HS-5 (cell line): ENCODE measurements around the gene NELL2.
"Not testable (repeated sequence)": the region's sequence is repeated elsewhere in the genome, so short reads cannot be mapped to it uniquely, and the experiment has no call there.

ENCODE experiments used
- DNase-seq: peaks from one replicate; pipeline ENCODE4 v3.0.0-alpha.2; 2012; ENCODE audit warnings: low read depth

NELL2 gene

DNA sequence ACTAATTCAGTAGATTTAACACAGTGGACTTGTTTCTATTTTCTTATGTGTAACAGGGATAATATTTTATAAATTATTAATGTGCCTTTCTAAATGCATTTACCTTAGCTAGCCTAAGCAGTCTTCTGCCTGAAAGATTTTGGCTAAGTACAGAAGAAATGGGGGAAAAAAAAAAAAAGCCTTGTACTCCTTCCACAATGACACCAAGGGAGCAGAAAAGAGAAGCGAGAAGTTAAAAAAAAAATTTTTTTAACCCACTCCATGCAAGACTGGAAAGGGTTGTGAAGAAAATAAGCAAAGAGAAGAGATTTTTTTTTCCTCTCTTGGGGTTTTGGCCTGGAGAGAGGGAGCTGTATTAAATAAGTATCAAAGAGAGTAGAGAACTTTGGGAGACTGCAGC is 28.7 kb downstream of the NELL2 start:
- no peak for DNase-seq

- DNase-seq = no peak
Observed at GRCh38 chr12:44846826-44847225, 29.3 kb downstream of the NELL2 start.

DNA sequence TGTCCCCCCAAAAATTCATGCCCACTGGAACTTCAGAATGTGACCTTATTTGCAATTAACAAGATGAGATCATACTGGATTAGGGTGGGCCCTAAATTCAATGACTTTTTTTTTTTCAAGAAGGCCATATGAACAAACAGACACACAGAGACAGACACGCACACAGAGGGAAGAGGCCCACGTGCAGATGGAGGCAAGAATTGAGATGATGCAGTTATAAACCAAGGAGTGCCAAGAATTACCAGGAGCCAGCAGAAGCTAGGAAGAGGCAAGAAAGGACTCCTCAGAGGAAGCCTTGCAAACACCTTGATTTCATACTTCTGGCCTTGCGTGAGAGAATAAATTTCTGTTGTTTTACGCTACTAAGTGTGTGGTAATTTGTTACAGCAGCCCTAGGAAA is 33.4 kb downstream of the NELL2 start:
- DNase-seq = no peak

DNA sequence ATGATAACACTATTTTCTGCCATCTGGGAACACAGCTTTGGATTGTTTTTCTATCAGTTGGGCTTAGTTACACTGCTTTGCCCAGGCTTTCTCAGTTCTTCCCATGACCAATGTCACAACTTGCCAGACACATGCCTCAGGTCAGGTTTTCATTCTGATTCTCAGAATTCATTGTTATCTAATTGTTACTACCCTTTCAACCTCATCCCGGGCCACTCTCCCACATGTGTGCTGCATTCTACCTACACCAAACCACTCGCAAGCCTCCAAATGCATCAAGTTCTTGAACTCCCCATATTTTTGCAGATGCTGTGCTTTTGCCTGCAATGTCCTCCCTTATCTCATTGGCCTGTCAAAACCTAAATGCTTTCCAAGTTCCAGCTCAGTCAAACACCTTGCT is 36.3 kb downstream of the NELL2 start:
- DNase-seq = no peak

DNA sequence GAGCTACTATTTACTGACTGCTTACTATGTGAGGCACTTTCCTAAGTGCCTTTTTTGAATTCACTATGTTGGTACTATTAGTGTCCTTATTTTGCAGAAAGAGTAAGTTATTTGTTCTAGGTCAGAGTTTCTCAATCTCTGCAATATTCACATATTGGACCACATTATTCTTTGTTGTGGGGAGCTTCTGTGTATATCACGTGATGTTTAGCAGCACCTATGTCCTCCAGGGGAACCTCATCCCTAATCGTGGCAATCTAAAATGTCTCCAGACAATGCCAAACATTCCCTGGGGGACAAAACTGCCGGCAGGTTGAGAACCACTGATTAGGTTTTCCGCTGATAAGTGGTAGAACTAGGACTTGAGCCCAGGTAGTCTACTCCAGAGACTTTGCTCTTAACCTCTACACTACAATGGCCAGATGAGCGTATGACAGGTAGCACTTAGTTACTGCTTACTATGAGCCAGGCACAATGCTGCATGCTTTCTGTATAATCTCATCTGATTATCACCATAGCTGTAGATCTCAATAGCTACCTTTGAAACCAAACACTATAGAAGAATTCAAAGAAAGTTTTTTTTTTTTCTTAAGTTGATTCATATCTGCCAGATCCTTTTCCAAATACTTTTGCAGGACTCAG is 38.9 kb downstream of the NELL2 start:
- DNase-seq = no peak

DNA sequence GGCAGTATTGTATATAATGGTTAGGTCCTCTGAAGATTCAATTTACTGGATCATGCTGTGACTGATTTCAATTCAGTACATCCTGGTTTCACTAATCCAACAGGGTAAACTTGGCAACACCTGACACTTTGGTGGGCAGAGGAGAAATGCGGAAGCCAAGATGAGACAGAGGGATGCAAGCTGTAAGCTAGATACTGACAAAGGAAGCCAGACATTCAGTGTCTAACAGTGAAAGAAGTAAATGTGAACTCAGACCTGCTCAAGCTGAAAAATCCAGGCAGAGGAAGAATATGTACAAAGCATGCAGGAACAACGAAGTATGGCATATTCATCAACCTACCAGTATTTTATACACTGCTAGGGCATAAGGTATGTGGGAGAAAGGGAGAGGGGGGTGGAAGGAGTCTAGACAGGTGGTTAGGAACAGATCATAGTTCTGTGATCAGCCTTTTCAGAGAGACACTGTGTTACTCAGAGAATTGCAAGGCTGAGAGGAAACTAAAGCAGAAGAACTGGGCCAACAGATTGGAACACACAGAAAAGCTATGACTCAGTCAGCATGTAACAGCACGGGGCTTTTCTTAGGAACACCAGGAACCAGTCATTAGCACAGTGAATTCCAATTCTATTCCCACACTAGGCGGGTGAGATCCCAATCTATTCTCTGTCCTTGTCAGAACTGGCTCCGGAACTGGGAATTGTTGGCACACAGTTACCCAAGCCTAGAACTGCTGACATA is 40.3 kb downstream of the NELL2 start:
- DNase-seq = no peak

- DNase-seq = not testable (repeated sequence)
Observed at GRCh38 chr12:44834996-44835395, 41.1 kb downstream of the NELL2 start.

DNA sequence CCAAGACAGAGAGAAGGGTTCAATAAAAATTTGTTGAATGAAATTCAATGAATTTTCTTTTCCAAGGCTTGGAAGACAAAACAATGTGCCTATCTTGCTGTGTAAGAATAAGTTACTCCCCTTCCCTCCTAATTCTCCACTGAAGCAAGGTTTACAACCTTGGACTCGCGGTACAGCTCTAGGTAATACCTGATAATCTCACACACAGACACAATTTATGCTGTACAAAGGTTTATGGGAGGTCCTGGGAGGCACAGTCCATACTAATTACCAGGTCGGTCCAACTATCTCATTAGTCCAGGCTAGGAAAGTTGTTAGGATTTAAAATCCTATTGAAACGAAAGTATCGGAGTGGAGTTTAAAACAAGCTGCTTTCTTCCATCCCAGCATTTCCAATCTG is 42.6 kb downstream of the NELL2 start:
- no peak for DNase-seq

- DNase-seq = no peak
Observed at GRCh38 chr12:44830566-44831055, 45.5 kb downstream of the NELL2 start.

DNA sequence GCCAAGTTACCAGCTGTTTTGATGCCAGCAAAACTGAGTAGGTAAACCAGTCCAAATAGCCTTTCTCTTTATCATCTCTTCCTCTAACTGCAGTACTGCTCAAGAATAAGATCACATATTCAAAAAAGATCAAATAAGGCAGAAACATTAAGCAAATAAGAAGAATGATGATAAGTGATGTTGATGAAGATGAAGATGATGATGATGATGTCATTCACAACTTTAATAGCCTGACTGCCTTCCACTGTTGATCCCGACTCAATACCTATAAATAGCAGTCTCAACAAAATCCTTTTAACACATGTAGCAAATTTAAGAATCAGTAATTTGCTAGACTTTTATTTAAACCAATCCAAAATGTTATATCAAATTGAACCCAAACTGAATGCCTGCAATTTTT is 47.1 kb downstream of the NELL2 start:
- DNase-seq = no peak

DNA sequence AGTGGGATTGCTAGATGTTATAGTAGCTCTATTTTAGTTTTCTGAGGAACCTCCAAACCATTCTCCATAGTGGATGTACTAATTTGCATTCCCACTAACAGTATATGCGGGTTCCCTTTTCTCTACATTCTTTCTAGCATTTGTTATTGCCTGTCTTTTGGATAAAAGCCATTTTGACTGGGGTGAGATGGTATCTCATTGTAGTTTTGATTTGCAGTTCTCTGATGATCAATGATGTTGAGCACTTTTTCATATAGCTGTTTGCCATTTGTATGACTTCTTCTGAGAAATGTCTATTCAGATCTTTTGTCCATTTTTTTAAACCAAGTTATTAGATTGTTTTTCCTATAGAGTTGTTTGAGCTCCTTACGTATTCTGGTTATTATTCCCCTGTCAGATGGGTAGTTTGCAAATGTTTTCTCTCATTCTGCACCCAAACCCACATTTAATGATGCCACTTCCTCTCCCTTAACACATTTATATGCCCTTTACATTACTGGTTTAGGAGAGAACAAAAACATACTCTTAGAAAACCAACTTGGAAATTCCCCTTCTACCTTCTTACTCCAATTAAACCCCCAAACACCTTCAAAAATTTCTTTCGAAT is 48.2 kb downstream of the NELL2 start:
- DNase-seq = no peak

GRCh38 chr12:44821702-44822101 is 54.4 kb downstream of the NELL2 start:
- DNase-seq = not testable (repeated sequence)

DNA sequence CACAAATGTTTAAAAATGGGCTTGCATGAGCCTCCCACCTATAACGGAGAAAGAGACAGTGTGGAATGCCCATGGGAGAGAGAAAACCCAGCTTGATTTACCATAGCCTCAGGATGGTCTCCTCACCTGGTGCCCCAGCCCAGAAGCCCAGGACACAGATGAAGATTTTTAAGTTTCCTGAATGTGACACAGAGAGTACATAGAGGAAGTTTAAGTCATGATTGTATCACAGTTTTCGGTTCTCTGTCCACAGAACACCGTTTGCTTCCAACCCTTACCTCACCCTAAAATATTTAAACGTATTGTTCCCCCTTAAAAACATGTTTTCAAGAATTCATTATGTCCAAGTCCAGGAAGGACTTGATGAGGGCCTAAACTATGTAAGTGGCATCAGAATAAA is 56.2 kb downstream of the NELL2 start:
- DNase-seq = no peak

DNA sequence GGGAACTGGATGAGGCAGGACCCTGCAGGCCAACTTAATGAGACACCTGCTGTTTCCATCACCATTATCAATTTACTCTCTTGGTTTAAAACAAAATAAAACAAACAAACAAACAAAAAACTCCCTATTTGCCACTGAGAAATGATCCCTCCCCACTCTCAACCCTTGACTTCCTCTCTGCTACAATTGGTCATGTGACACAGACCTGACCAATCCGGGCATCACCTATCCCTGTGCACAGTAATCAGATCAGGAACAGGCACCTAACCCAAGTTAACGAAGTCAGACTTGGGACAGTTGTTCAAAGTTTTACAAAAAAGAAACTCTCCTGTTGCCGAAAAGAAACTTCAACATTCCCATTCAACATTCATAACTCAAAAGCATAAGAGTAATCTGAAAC is 58.4 kb downstream of the NELL2 start:
- no peak for DNase-seq

- no peak for DNase-seq
Observed at GRCh38 chr12:44816446-44817017, 59.6 kb downstream of the NELL2 start.

DNA sequence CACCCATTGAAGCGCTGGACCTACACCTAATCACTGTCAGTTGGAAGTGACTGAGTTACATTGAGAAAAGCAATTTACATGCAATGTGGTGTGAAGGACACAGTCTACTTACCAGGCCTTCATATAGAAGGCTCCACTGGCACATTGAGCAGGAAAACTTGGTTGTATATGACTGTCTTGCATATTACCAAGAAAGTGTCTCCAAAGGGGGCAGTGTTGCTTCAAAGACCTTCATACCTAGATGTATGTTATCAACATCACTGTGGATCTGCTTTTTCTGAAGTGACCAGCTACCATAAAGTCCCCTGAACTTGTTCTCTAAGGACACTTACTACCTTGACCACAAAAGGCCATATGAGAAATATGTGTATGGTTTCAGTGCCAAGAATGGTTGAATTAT is 64.1 kb downstream of the NELL2 start:
- no peak for DNase-seq

- no peak for DNase-seq
Observed at GRCh38 chr12:44804068-44804467, 72.0 kb downstream of the NELL2 start.

DNA sequence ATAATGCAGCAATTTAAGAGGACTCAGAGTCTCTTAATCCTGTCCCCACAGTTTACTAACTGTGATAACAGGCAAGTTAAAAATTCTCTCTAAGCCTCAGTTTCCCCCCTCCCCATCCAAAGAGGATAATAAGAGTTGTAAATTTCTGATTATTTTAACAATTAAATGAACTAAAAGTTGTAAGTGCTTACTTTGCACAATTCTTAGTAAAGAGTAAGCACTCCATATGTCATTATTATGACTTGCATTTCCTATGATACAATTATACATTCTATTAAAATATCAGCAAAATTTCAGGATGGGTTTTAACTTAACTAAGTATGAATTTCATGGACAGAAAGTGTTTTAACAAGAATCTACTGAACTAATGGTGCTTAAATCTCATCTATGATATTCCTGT is 80.1 kb downstream of the NELL2 start:
- DNase-seq = no peak

DNA sequence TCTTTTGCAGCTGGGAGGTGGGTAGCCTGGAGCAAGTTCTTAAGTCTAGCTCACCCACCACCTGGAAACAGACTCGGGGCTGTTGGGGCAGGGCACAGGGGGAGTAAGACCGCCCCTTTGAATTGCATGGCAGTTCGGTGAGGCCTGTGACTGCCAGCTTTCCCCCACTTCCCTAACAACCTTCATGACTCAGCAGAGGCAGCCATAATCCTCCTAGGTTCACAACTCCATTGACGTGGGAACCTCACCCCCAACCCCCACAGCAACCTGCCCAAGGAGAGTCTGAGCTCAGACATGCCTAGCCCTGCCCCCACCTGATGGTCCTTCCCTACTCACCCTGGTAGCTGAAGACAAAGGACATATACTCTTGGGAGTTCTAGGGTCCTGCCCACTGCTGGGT is 87.4 kb downstream of the NELL2 start:
- DNase-seq = no peak

DNA sequence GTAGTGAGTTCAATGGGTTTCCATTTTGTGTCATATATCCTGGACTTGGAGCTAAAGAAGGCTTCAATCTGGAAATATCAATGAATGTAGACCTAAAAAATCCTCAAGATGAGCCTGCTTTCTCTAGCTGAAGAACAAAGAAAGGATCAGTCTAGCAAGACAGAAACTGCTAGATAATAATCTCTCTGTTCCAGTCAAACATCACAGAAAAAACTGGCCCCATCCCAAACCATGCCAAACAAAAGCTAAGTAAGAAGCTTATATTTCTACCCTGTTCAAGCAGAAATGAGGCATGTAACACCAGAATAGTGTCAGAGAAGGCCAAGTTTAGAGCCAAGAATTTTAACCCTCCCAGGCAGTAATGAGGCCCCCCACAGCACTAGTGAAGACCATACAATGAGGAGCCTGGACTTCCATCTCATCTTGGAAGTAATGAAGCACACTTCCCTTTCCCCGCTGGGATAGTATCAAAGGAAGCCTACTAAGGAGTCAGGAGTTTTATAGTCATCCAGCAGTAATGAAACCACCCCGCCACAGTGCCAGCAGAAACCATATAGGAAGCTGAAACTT is 95.8 kb downstream of the NELL2 start:
- DNase-seq = no peak

GRCh38 chr12:44779766-44780165 is 96.3 kb downstream of the NELL2 start:
- DNase-seq = no peak

GRCh38 chr12:44778863-44779262 is 97.3 kb downstream of the NELL2 start:
- no peak for DNase-seq

DNA sequence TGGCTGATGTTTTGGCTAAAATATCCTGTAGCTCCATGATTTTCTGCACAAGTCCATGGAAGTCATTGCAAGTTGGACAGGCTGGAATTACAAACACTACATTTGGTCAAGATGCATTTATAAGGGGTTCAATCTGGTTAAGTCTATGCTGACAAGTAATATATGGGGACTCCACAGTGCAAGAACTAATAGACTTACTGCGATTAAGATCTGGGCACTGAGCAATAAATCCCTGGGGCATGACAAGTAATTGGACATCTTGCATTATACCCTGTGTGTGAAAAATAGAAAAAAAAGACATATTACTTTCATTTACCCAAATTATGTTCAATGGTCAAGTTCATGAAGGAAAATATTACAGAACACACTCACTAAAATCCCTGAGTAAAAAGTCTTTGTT is 99.1 kb downstream of the NELL2 start:
- no peak for DNase-seq
